HEK293 (cell line): ENCODE results near the gene ITGB1BP2.

Experiments
- BCL11A ChIP-seq: fragments of 450-650 bp; formaldehyde crosslinking; IDR thresholded peaks from 2 replicates; pipeline ENCODE4 v1.5.1; 2016; ENCODE audit warnings: low read depth, missing biosample characterization, missing genetic modification characterization
- CTCF ChIP-seq: fragments of 450-650 bp; formaldehyde crosslinking; IDR thresholded peaks from 2 replicates; pipeline ENCODE4 v1.5.1; 2016; ENCODE audit warnings: missing biosample characterization, missing genetic modification characterization
- MYNN ChIP-seq: fragments of 450-650 bp; formaldehyde crosslinking; IDR thresholded peaks from 2 replicates; pipeline ENCODE4 v1.5.1; 2016; ENCODE audit warnings: missing biosample characterization, missing genetic modification characterization, borderline replicate concordance
- PATZ1 ChIP-seq: fragments of 450-650 bp; formaldehyde crosslinking; IDR thresholded peaks from 2 replicates; pipeline ENCODE4 v1.5.1; 2016; ENCODE audit warnings: missing biosample characterization, missing genetic modification characterization
- ZBTB17 ChIP-seq: fragments of 450-650 bp; formaldehyde crosslinking; IDR thresholded peaks from 2 replicates; pipeline ENCODE4 v1.5.1; 2016; ENCODE audit warnings: missing biosample characterization, missing genetic modification characterization
- ZBTB21 ChIP-seq: fragments of 450-650 bp; formaldehyde crosslinking; IDR thresholded peaks from 2 replicates; pipeline ENCODE4 v1.5.1; 2017; ENCODE audit warnings: missing biosample characterization, missing genetic modification characterization
- ZFP41 ChIP-seq: fragments of 450-650 bp; formaldehyde crosslinking; IDR thresholded peaks from 2 replicates; pipeline ENCODE4 v1.5.1; 2016; ENCODE audit warnings: missing biosample characterization, missing genetic modification characterization, borderline replicate concordance
- ZNF146 ChIP-seq: fragments of 450-650 bp; formaldehyde crosslinking; IDR thresholded peaks from 2 replicates; pipeline ENCODE4 v1.5.1; 2016; ENCODE audit warnings: missing biosample characterization, missing genetic modification characterization
- ZNF398 ChIP-seq: fragments of 450-650 bp; formaldehyde crosslinking; IDR thresholded peaks from 2 replicates; pipeline ENCODE4 v1.5.1; 2017; ENCODE audit warnings: missing biosample characterization, missing genetic modification characterization
- ZNF416 ChIP-seq: fragments of 450-650 bp; formaldehyde crosslinking; IDR thresholded peaks from 2 replicates; pipeline ENCODE4 v1.5.1; 2016; ENCODE audit warnings: missing biosample characterization, missing genetic modification characterization
- ZNF639 ChIP-seq: fragments of 450-650 bp; formaldehyde crosslinking; IDR thresholded peaks from 2 replicates; pipeline ENCODE4 v1.5.1; 2016; ENCODE audit warnings: missing biosample characterization, missing genetic modification characterization
- ZNF645 ChIP-seq: fragments of 450-650 bp; formaldehyde crosslinking; IDR thresholded peaks from 2 replicates; pipeline ENCODE4; 2016; ENCODE audit warnings: missing biosample characterization, missing genetic modification characterization
- ZNF747 ChIP-seq: fragments of 450-650 bp; formaldehyde crosslinking; IDR thresholded peaks from 2 replicates; pipeline ENCODE4 v1.5.1; 2016; ENCODE audit warnings: missing biosample characterization, missing genetic modification characterization
- TF ChIP-seq, protein P1 (sequence below): fragments of 450-650 bp; formaldehyde crosslinking; IDR thresholded peaks from 2 replicates; pipeline ENCODE4 v1.5.1; 2017; ENCODE audit warnings: missing biosample characterization, mild to moderate bottlenecking, missing genetic modification characterization, moderate library complexity

DNA sequence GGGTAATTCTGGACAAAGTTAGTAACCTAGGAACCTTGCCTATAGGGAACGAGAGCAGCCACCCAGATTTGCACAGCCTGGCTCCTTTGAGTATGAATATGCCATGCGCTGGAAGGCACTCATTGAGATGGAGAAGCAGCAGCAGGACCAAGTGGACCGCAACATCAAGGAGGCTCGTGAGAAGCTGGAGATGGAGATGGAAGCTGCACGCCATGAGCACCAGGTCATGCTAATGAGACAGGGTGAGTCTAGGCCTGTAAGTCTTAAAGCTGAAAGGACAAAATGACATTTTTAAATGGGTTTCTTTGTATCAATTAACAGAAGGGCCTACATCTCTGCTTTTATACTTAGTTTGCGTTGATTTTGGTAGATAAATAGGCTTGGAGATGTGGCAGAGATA is 4.7 kb upstream of the ITGB1BP2 start:
- TF ChIP-seq CTCF (no peak), BCL11A (tag by site-specific recombination) (no peak), ZNF747 (tag by site-specific recombination) (no peak), ZNF146 (tag by site-specific recombination) (no peak), ZBTB17 (tag by site-specific recombination) (no peak), ZNF416 (no peak), PATZ1 (tag by site-specific recombination) (no peak), ZBTB21 (tag by site-specific recombination) (no peak), ZNF398 (no peak), ZNF645 (no peak), ZFP41 (tag by site-specific recombination) (no peak), ZNF639 (tag by site-specific recombination) (no peak), MYNN (tag by site-specific recombination) (no peak)
- TF ChIP-seq, protein P1, sequence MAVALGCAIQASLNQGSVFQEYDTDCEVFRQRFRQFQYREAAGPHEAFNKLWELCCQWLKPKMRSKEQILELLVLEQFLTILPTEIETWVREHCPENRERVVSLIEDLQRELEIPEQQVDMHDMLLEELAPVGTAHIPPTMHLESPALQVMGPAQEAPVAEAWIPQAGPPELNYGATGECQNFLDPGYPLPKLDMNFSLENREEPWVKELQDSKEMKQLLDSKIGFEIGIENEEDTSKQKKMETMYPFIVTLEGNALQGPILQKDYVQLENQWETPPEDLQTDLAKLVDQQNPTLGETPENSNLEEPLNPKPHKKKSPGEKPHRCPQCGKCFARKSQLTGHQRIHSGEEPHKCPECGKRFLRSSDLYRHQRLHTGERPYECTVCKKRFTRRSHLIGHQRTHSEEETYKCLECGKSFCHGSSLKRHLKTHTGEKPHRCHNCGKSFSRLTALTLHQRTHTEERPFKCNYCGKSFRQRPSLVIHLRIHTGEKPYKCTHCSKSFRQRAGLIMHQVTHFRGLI (tag by site-specific recombination): no peak
